IMR-90 (cell line): ENCODE data around the gene ZRSR2. TPM values are rescaled to one million over a fixed set of nuclear protein-coding genes. Genes with fewer than 3 reads are reported as not detected.

Experiments used
- ATAC-seq: fragments of 200-7000 bp; cut with Tn5 transposase; 2 replicates; pipeline ENCODE4 v1.9.1; 2020; ENCODE audit warnings: low read depth, mild to moderate bottlenecking, moderate library complexity
- BruUV-seq: library from RNA; stranded (reverse); fragments of 400-500 nt; replicated peaks from 2 replicates; lab custom pipeline; 2021; lab: Mats Ljungman, UMichigan
- CTCF ChIA-PET: fragments of 300-600 bp; formaldehyde crosslinking; extraction: SDS; loops from one replicate; lab custom pipeline; 2021; ENCODE audit warnings: antibody characterized with exemption; lab: Yijun Ruan, JAX
- POLR2A ChIA-PET: fragments of 300-600 bp; sonication (Branson Sonifier 250); formaldehyde crosslinking; loops from one replicate; lab custom pipeline; 2022; ENCODE audit warnings: antibody characterized with exemption; ENCODE audit not compliant: unreplicated experiment; lab: Charles Lee
- DNase-seq: peaks from one replicate; pipeline ENCODE4 v3.0.0; 2013
- H2AFZ ChIP-seq: replicated peaks from 2 replicates; pipeline ENCODE3; 2013; ENCODE audit warnings: low read length, mild to moderate bottlenecking; ENCODE audit not compliant: poor library complexity
- H2AK5ac ChIP-seq: 2 replicates; pipeline ENCODE4 v1.6.1; 2013; ENCODE audit warnings: low read depth, low read length, inconsistent platforms
- H2AK9ac ChIP-seq: replicated peaks from 2 replicates; pipeline ENCODE3; 2013; ENCODE audit warnings: mild to moderate bottlenecking, low read depth, low read length, moderate library complexity; ENCODE audit not compliant: poor library complexity
- H2BK120ac ChIP-seq: 2 replicates; pipeline ENCODE4 v1.6.1; 2013; ENCODE audit warnings: low read depth, low read length, inconsistent platforms
- H2BK15ac ChIP-seq: 3 replicates; pipeline ENCODE4 v1.6.1; 2013; ENCODE audit warnings: low read depth, low read length, inconsistent platforms
- H2BK20ac ChIP-seq: 2 replicates; pipeline ENCODE4 v1.6.1; 2013; ENCODE audit warnings: low read depth, mild to moderate bottlenecking, inconsistent platforms, low read length, moderate library complexity
- H2BK5ac ChIP-seq: 2 replicates; pipeline ENCODE4 v1.6.1; 2013; ENCODE audit warnings: mild to moderate bottlenecking, low read depth, low read length, inconsistent platforms; ENCODE audit not compliant: poor library complexity, severe bottlenecking
- H3K14ac ChIP-seq: replicated peaks from 2 replicates; pipeline ENCODE4 v1.6.1; 2013; ENCODE audit warnings: low read depth, low read length, inconsistent platforms
- H3K18ac ChIP-seq: 2 replicates; pipeline ENCODE4 v1.6.1; 2013; ENCODE audit warnings: low read depth, low read length, control low read depth
- H3K23ac ChIP-seq: 2 replicates; pipeline ENCODE4 v1.6.1; 2013; ENCODE audit warnings: low read depth, low read length, inconsistent platforms
- H3K27ac ChIP-seq: 2 replicates; pipeline ENCODE4 v1.5.1; 2013; ENCODE audit warnings: mild to moderate bottlenecking, control low read depth, low read length; ENCODE audit not compliant: insufficient read depth
- H3K27me3 ChIP-seq: 2 replicates; pipeline ENCODE4 v1.6.1; 2013; ENCODE audit warnings: low read length; ENCODE audit not compliant: control insufficient read depth, insufficient read depth
- H3K36me3 ChIP-seq: 2 replicates; pipeline ENCODE4 v1.6.1; 2013; ENCODE audit warnings: low read length, mixed read lengths; ENCODE audit not compliant: control insufficient read depth, insufficient read depth
- H3K4ac ChIP-seq: 2 replicates; pipeline ENCODE4 v1.6.1; 2013; ENCODE audit warnings: low read depth, low read length, inconsistent platforms
- H3K4me1 ChIP-seq: 2 replicates; pipeline ENCODE4 v1.6.1; 2013; ENCODE audit warnings: low read length, mixed read lengths; ENCODE audit not compliant: control insufficient read depth, insufficient read depth
- H3K4me2 ChIP-seq: 2 replicates; pipeline ENCODE4 v1.6.1; 2013; ENCODE audit warnings: low read depth, mild to moderate bottlenecking, control low read depth, low read length, moderate library complexity
- H3K4me3 ChIP-seq: 2 replicates; pipeline ENCODE4 v1.5.1; 2013; ENCODE audit warnings: low read depth, mild to moderate bottlenecking, control low read depth, low read length, moderate library complexity; ENCODE audit not compliant: insufficient read depth
- H3K56ac ChIP-seq: 2 replicates; pipeline ENCODE4 v1.6.1; 2013; ENCODE audit warnings: low read length, inconsistent platforms; ENCODE audit not compliant: insufficient read depth; ENCODE audit errors: extremely low read depth
- H3K79me1 ChIP-seq, 2 experiments: 2 replicates each; pipeline ENCODE4 v1.6.1; 2013; ENCODE audit warnings: low read length in 2 of 2, inconsistent platforms in 1 of 2, low read depth in 1 of 2
- H3K9ac ChIP-seq: 2 replicates; pipeline ENCODE4 v1.6.1; 2013; ENCODE audit warnings: low read depth, low read length, control low read depth
- H3K9me1 ChIP-seq: 2 replicates; pipeline ENCODE4 v1.6.1; 2013; ENCODE audit warnings: low read length, inconsistent platforms; ENCODE audit not compliant: insufficient read depth
- H3K9me3 ChIP-seq: 2 replicates; pipeline ENCODE4 v1.6.1; 2013; ENCODE audit warnings: low read length; ENCODE audit not compliant: control insufficient read depth, insufficient read depth
- H4K20me1 ChIP-seq: 2 replicates; pipeline ENCODE4 v1.6.1; 2013; ENCODE audit warnings: low read length, inconsistent platforms; ENCODE audit not compliant: insufficient read depth
- H4K5ac ChIP-seq: 2 replicates; pipeline ENCODE4 v1.6.1; 2013; ENCODE audit warnings: mild to moderate bottlenecking, low read depth, low read length, control low read depth
- H4K8ac ChIP-seq, 2 experiments: 2 replicates each; pipeline ENCODE4 v1.6.1; 2013; ENCODE audit warnings: low read depth in 2 of 2, low read length in 2 of 2, control low read depth in 1 of 2, inconsistent platforms in 1 of 2
- H4K91ac ChIP-seq: 2 replicates; pipeline ENCODE4 v1.6.1; 2013; ENCODE audit warnings: low read depth, low read length, inconsistent platforms; ENCODE audit not compliant: insufficient read depth
- CEBPB ChIP-seq: IDR thresholded peaks from 2 replicates; pipeline ENCODE4 v1.6.1; 2012; ENCODE audit warnings: low read depth, low read length, improper control_type of control experiment
- CHD1 ChIP-seq: IDR thresholded peaks from 2 replicates; pipeline ENCODE4 v1.6.1; 2012; ENCODE audit warnings: low read depth, low read length, improper control_type of control experiment
- CTCF ChIP-seq: conservative IDR thresholded peaks from 2 replicates; pipeline ENCODE4 v1.5.1; 2012; ENCODE audit warnings: mild to moderate bottlenecking, low read depth, low read length, improper control_type of control experiment
- ELK1 ChIP-seq: fragments of 150-350 bp; IDR thresholded peaks from 2 replicates; pipeline ENCODE4 v1.6.1; 2016; ENCODE audit warnings: low read depth, mild to moderate bottlenecking, low read length, moderate library complexity, borderline replicate concordance
- FOS ChIP-seq: fragments of 150-350 bp; IDR thresholded peaks from 2 replicates; pipeline ENCODE4 v1.6.1; 2016; ENCODE audit warnings: low read depth, low read length
- MAFK ChIP-seq: IDR thresholded peaks from 2 replicates; pipeline ENCODE4 v1.6.1; 2012; ENCODE audit warnings: low read depth, low read length, improper control_type of control experiment
- MXI1 ChIP-seq: IDR thresholded peaks from 2 replicates; pipeline ENCODE4 v1.6.1; 2012; ENCODE audit warnings: low read depth, mild to moderate bottlenecking, low read length, moderate library complexity, borderline replicate concordance
- RFX5 ChIP-seq: IDR thresholded peaks from 2 replicates; pipeline ENCODE4 v1.8.0; 2012; ENCODE audit warnings: low read depth, mild to moderate bottlenecking, low read length, moderate library complexity
- SMC3 ChIP-seq: fragments of 150-350 bp; IDR thresholded peaks from 2 replicates; pipeline ENCODE4 v1.6.1; 2016; ENCODE audit warnings: low read depth, mild to moderate bottlenecking, antibody characterized with exemption, low read length, moderate library complexity
- whole genome bisulfite sequencing, 2 experiments: methylation state at CpG; one replicate each; pipeline versions ENCODE4 v1.1.5 to v1.1.7; 2013; ENCODE audit warnings: missing lambda C conversion rate in 2 of 2; ENCODE audit not compliant: insufficient read length in 1 of 2; ENCODE audit errors: extremely low coverage in 2 of 2; 5-methylcytosine and 5-hydroxymethylcytosine counted together
- dilution Hi-C: fragments of 300-500 bp; cut with HindIII; formaldehyde crosslinking; loops from one replicate; pipeline ENCODE4 v1.14.3; 2018; ENCODE audit warnings: low sequenced_read_pairs; ENCODE audit not compliant: unreplicated experiment
- in situ Hi-C: fragments of 300-500 bp; cut with MboI; formaldehyde crosslinking; loops from 3 replicates; pipeline ENCODE4 v1.14.3; 2019; ENCODE audit warnings: low sequenced_read_pairs, inconsistent platforms, mixed read lengths
- intact Hi-C: fragments of 100-400 bp; cut with micrococcal nuclease; formaldehyde crosslinking; loops from 2 replicates; pipeline ENCODE4 v1.10.0; 2022
- polyA plus RNA-seq, 3 experiments: library from polyadenylated mRNA; depleted of rRNA; stranded (reverse); fragments of >200 nt; gene quantifications; 2 replicates each; pipeline ENCODE4 v1.2.3, GENCODE V29; 2012; ENCODE audit warnings: low replicate concordance in 1 of 3
- total RNA-seq: library from RNA; depleted of rRNA; stranded (reverse); fragments of >200 nt; gene quantifications from 2 replicates; pipeline ENCODE4 v1.2.3, GENCODE V29; 2012

Gene ZRSR2
- total and polyA plus RNA-seq, 2 of the 4 experiments (the other 2 are of a cell fraction), result 4.7 to 11.3 TPM

GRCh38 chrX:15816886-15817285 is 26.6 kb downstream of the ZRSR2 start:
- Histone ChIP-seq H3K9ac (peak overlapping the region; percentile 39; the same call in 1 of the 2 replicates), H2BK5ac (no peak overlapping the region), H3K4ac (peak overlapping the region; percentile 81; the same call in 1 of the 2 replicates), H3K4me1 (peaks cover 4% of the 10 kb centered on the region; the same call in 1 of the 2 replicates), H3K14ac (peak overlapping the region; percentile 80; the same call in 1 of the 2 replicates), H4K8ac (peak overlapping the region in 1 of 2 experiments; percentile 76; a peak in 2 of 4 replicates), H2BK15ac (no peak overlapping the region), H3K9me1 (peaks cover 3% of the 10 kb centered on the region), H3K4me3 (no peak overlapping the region), H2BK20ac (no peak overlapping the region; the same call in 1 of the 2 replicates), H3K27ac (peak overlapping the region; percentile 87; the same call in 1 of the 2 replicates), H2AFZ (no peak overlapping the region), H3K18ac (no peak overlapping the region), H3K79me1 (no peaks in the 10 kb centered on the region; a peak in 2 of 4 replicates), H2AK9ac (no peak overlapping the region), H3K56ac (no peak overlapping the region; the same call in 1 of the 2 replicates), H4K20me1 (no peaks in the 10 kb centered on the region), H4K5ac (no peak overlapping the region; the same call in 1 of the 2 replicates), H4K91ac (peak overlapping the region; percentile 70), H3K23ac (peak overlapping the region; percentile 87), H3K36me3 (peaks cover 14% of the 10 kb centered on the region), H3K4me2 (no peak overlapping the region), H2BK120ac (no peak overlapping the region), H2AK5ac (peak overlapping the region; percentile 74; the same call in 1 of the 2 replicates), H3K9me3 (no peaks in the 10 kb centered on the region), H3K27me3 (no peaks in the 10 kb centered on the region)
- ChIA-PET POLR2A (no interaction called here), CTCF (no interaction called here)
- no TSS peak for BruUV-seq
- TF ChIP-seq CEBPB (no peak), ELK1 (no peak), CTCF (no peak), MAFK (no peak), RFX5 (no peak), SMC3 (no peak), FOS (no peak), MXI1 (no peak), CHD1 (no peak)
- in situ Hi-C loops (loop anchor here (25.0 kb wide), 1 partner anchor 870 kb away; no protein-coding TSS in a partner anchor), intact Hi-C loops (no loop called here), dilution Hi-C loops (no loop called here)
- WGBS, 2 experiments, result no CpG with 5 or more reads among the region's 4 CpGs
- no peak for DNase-seq
- no peak for ATAC-seq
